Hepatocyte (in vitro differentiated cells): ENCODE measurements around the gene RBM38.

ENCODE experiments used
- EZH2 ChIP-seq: fragments of 200-600 bp; sonication (generic); IDR thresholded peaks from 2 replicates; pipeline ENCODE4 v1.6.1; 2016; ENCODE audit warnings: antibody characterized with exemption, mild to moderate bottlenecking, borderline replicate concordance
- TF ChIP-seq, protein P1 (sequence below): fragments of 200-600 bp; sonication (generic); IDR thresholded peaks from 2 replicates; pipeline ENCODE4 v1.5.1; 2016; ENCODE audit warnings: antibody characterized with exemption, mild to moderate bottlenecking; ENCODE audit not compliant: poor library complexity

GRCh38 chr20:57401565-57401918 is 10.3 kb downstream of the RBM38 start:
- TF ChIP-seq, protein P1, sequence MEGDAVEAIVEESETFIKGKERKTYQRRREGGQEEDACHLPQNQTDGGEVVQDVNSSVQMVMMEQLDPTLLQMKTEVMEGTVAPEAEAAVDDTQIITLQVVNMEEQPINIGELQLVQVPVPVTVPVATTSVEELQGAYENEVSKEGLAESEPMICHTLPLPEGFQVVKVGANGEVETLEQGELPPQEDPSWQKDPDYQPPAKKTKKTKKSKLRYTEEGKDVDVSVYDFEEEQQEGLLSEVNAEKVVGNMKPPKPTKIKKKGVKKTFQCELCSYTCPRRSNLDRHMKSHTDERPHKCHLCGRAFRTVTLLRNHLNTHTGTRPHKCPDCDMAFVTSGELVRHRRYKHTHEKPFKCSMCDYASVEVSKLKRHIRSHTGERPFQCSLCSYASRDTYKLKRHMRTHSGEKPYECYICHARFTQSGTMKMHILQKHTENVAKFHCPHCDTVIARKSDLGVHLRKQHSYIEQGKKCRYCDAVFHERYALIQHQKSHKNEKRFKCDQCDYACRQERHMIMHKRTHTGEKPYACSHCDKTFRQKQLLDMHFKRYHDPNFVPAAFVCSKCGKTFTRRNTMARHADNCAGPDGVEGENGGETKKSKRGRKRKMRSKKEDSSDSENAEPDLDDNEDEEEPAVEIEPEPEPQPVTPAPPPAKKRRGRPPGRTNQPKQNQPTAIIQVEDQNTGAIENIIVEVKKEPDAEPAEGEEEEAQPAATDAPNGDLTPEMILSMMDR = no peak
- no peak for TF ChIP-seq EZH2
